LNCAP (cell line): ENCODE data around the gene MED27.

Experiments used
- TF ChIP-seq, protein P1 (sequence below): fragments of 450-650 bp; IDR thresholded peaks from 2 replicates; pipeline ENCODE4 v1.5.1; 2017; ENCODE audit warnings: mild to moderate bottlenecking

MED27 gene

DNA sequence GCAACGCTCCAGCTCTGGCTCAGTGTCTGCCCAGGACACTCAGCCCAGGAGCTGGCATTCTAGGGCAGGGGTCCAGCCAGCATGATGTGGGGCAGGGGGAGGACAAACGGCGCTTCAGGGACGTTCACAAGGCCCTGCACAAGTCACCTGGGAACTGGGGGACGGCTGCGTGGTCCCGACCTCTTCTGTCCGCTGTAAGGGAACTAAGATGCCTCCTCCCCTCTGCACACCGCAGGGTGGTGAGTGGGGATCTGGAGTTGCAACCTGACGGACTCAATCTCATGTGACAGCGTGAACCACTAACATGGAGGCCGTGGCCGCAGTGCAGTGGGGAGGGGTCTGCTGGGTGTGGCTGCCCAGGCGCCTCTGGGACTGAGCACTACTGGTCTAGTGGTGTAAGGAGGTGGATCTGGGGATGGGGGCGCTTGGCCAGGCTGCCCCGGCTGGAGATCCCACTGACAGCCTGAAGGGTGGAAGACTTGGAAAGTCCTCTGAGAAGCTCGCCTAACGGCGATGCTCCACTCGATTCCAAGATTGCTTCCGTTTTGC lies 251.8 kb downstream of the MED27 start:
- TF ChIP-seq, protein P1, sequence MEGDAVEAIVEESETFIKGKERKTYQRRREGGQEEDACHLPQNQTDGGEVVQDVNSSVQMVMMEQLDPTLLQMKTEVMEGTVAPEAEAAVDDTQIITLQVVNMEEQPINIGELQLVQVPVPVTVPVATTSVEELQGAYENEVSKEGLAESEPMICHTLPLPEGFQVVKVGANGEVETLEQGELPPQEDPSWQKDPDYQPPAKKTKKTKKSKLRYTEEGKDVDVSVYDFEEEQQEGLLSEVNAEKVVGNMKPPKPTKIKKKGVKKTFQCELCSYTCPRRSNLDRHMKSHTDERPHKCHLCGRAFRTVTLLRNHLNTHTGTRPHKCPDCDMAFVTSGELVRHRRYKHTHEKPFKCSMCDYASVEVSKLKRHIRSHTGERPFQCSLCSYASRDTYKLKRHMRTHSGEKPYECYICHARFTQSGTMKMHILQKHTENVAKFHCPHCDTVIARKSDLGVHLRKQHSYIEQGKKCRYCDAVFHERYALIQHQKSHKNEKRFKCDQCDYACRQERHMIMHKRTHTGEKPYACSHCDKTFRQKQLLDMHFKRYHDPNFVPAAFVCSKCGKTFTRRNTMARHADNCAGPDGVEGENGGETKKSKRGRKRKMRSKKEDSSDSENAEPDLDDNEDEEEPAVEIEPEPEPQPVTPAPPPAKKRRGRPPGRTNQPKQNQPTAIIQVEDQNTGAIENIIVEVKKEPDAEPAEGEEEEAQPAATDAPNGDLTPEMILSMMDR: no peak

DNA sequence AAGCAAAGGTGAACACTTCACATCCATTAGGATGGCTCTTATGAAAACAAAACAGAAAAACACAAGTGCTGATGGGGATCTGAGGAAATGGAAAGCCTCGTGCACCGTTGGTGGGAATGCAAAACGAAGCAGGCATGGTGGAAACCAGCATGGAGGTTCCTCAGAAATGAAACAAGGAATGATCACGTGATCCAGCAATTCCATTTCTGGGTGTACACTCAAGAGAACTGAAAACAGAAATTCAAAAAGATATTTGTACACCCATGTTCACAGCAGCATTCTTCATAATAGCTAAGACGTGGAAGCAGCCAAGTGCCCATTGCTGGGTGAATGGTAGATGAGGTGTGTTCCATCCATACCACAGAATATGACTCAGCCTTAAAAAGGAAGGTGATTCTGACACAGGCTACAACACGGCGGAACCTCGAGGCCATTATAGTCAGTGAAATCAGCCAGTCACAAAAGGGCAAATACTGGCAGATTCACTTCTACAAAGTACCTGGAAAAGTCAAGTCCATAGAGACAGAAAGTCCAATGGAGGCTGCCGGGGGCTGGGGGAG lies 252.6 kb downstream of the MED27 start:
- TF ChIP-seq, protein P1: no peak

GRCh38 chr9:131826053-131826452 lies 253.6 kb downstream of the MED27 start:
- TF ChIP-seq, protein P1: no peak

DNA sequence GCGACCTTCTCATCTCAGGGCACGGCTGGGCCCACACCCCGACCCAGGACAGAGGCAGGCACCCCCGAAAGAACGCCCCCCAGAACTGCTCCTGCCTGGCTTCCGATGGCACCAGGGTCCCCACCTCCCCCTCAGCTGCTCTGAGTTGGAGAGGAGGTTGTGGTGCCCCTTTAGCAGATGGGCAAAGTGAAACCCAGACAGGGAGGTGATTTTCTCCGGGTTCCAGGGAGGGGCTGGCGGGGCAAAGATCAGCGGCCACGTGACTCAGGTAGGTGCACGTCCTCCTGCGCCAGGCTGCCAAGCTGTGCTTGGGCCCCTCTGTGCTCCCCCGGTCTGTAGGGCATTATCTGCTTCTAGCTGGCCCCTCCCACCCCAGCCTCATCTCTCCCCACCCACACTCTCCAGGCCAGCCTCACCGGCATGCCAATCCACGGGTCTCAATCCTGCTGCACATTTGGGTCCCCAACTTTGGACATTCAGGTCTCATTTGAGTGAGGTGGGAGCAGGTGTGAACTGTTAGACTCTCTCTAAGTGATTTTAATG lies 254.6 kb downstream of the MED27 start:
- TF ChIP-seq, protein P1: no peak

GRCh38 chr9:131824155-131824594 lies 255.5 kb downstream of the MED27 start:
- TF ChIP-seq, protein P1: no peak

DNA sequence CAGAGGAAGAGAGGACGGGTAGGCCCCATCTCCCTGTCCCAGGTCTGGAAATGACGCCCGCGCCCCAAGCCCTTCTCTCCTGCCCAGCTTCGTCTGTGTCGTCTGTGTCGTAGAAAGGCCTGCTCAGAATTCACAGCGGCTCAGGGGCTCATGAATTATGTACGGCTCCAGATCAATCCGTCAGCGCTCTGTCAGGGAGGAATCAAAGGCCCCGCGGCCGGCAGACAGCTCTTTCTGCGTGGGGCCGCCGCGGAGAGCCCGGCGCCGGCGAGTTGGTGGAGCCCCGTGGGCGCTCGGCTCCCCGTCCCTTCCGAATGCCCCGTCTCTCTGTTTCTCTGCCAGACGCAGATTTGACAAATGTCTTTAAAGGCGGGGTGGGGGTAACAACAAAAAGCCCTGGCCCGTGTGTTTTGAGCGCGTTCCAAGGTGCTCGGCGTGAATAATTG lies 255.9 kb downstream of the MED27 start:
- TF ChIP-seq, protein P1: no peak

- TF ChIP-seq, protein P1: no peak
Observed at GRCh38 chr9:131818089-131818488, 261.6 kb downstream of the MED27 start.
